Measurements from ENCODE around the gene NLK.

DNA sequence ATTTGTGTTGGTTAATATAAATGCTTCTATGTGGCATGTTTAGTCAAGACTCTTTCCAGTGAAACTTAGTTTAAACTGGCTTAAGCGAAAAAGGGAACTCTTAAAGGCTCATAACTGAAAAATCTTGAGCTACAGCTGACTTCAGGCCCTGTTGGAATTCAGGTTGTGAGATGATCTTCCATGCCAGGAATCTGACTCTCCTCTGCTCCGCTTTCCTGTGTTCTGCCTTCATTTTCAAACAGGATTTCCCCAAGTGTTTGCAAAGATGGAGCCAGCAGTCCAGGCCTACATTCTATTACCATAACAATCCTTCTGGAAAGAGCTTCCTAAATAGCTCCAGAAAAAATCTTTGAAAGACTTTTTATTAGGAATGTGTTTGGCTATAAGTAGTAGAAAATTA is 134.9 kb downstream of the NLK start:
- no peak for TF ChIP-seq POLR2A (IDR thresholded peaks at IDR 0.05; ENCODE audit: borderline replicate concordance, extremely low read depth, insufficient read depth, insufficient read length)
- TF ChIP-seq, protein P1, sequence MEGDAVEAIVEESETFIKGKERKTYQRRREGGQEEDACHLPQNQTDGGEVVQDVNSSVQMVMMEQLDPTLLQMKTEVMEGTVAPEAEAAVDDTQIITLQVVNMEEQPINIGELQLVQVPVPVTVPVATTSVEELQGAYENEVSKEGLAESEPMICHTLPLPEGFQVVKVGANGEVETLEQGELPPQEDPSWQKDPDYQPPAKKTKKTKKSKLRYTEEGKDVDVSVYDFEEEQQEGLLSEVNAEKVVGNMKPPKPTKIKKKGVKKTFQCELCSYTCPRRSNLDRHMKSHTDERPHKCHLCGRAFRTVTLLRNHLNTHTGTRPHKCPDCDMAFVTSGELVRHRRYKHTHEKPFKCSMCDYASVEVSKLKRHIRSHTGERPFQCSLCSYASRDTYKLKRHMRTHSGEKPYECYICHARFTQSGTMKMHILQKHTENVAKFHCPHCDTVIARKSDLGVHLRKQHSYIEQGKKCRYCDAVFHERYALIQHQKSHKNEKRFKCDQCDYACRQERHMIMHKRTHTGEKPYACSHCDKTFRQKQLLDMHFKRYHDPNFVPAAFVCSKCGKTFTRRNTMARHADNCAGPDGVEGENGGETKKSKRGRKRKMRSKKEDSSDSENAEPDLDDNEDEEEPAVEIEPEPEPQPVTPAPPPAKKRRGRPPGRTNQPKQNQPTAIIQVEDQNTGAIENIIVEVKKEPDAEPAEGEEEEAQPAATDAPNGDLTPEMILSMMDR (IDR thresholded peaks at IDR 0.05 in 2 of 3, conservative IDR thresholded peaks at IDR 0.05 in 1 of 3; ENCODE audit: borderline replicate concordance in 1 of 3, insufficient read depth in 1 of 3, low read depth in 2 of 3, low read length in 2 of 3): no peak

All from HCT116 (cell line).